ENCODE data around the gene LAMP5.
A peak's percentile ranks its signal among the peaks of the same experiment; 100 is the strongest.

LAMP5 gene

GRCh38 chr20:9501473-9501872 lies 12.9 kb upstream of the LAMP5 start:
- DNase-seq = no peak

GRCh38 chr20:9503526-9504245 lies 10.7 kb upstream of the LAMP5 start:
- DNase-seq = no peak

GRCh38 chr20:9506280-9506821 lies 8.0 kb upstream of the LAMP5 start:
- no peak for DNase-seq

GRCh38 chr20:9506964-9507369 lies 7.4 kb upstream of the LAMP5 start:
- no peak for DNase-seq

- DNase-seq = no peak
Observed at GRCh38 chr20:9507544-9508239, 6.7 kb upstream of the LAMP5 start.

- no peak for DNase-seq
Observed at GRCh38 chr20:9508240-9508661, 6.1 kb upstream of the LAMP5 start.

- DNase-seq = no peak
Observed at GRCh38 chr20:9508696-9509178, 5.7 kb upstream of the LAMP5 start.

GRCh38 chr20:9509246-9509645 lies 5.1 kb upstream of the LAMP5 start:
- no peak for DNase-seq

GRCh38 chr20:9510911-9511310 lies 3.5 kb upstream of the LAMP5 start:
- DNase-seq = no peak

- DNase-seq = no peak
Observed at GRCh38 chr20:9514072-9514460, 324 bp upstream of the LAMP5 start.

- no peak for DNase-seq
Observed at GRCh38 chr20:9515214-9515585, 810 bp downstream of the LAMP5 start.

- DNase-seq = no peak
Observed at GRCh38 chr20:9515741-9516233, 1.4 kb downstream of the LAMP5 start.

- no peak for DNase-seq
Observed at GRCh38 chr20:9516234-9516871, 2.0 kb downstream of the LAMP5 start.

- no peak for DNase-seq
Observed at GRCh38 chr20:9517297-9518162, 3.1 kb downstream of the LAMP5 start.

- peak; percentile 10 for DNase-seq
Observed at GRCh38 chr20:9518576-9519175, 4.3 kb downstream of the LAMP5 start.

GRCh38 chr20:9520086-9520485 lies 5.7 kb downstream of the LAMP5 start:
- peak; percentile 76 for DNase-seq

GRCh38 chr20:9523636-9524035 lies 9.2 kb downstream of the LAMP5 start:
- DNase-seq = no peak

GRCh38 chr20:9531581-9531980 lies 17.2 kb downstream of the LAMP5 start:
- no peak for DNase-seq

GRCh38 chr20:9532069-9532838 lies 17.9 kb downstream of the LAMP5 start:
- DNase-seq = peak; percentile 83

GRCh38 chr20:9534025-9534424 lies 19.6 kb downstream of the LAMP5 start:
- DNase-seq = no peak

GRCh38 chr20:9535449-9535848 lies 21.1 kb downstream of the LAMP5 start:
- DNase-seq = no peak
